SK-N-MC (cell line): ENCODE results near the gene ELMO1.

Experiments used
- DNase-seq: peaks from one replicate; pipeline ENCODE4 v3.0.0-alpha.2; 2011; ENCODE audit warnings: low read depth, low spot score
- H3K27ac ChIP-seq: fragments of 200-600 bp; sonication (generic); 2 replicates; pipeline ENCODE4 v1.5.1; 2016; ENCODE audit warnings: mixed run types
- H3K36me3 ChIP-seq: fragments of 200-600 bp; sonication (generic); 2 replicates; pipeline ENCODE4 v1.6.1; 2017; ENCODE audit warnings: antibody characterized with exemption, low read length, mixed read lengths; ENCODE audit not compliant: insufficient read depth
- H3K4me3 ChIP-seq: fragments of 200-600 bp; sonication (generic); 2 replicates; pipeline ENCODE4 v1.5.1; 2016
- H3K9ac ChIP-seq: fragments of 200-600 bp; sonication (generic); 2 replicates; pipeline ENCODE4 v1.8.0; 2017; ENCODE audit warnings: mixed run types, mixed read lengths; ENCODE audit not compliant: insufficient read length
- H3K9me3 ChIP-seq: fragments of 200-600 bp; sonication (generic); 2 replicates; pipeline ENCODE4 v1.6.1; 2017; ENCODE audit warnings: low read depth, mild to moderate bottlenecking, antibody characterized with exemption, low read length, moderate library complexity, mixed read lengths
- EZH2 ChIP-seq: fragments of 200-600 bp; sonication (generic); IDR thresholded peaks from one replicate; pipeline ENCODE4 v1.6.1; 2017; ENCODE audit warnings: antibody characterized with exemption
- FOXP2 ChIP-seq: optimal IDR thresholded peaks from 2 replicates; pipeline ENCODE3; 2011; ENCODE audit warnings: mild to moderate bottlenecking, moderate library complexity; ENCODE audit not compliant: insufficient read depth; ENCODE audit errors: extremely low read length, control extremely low read depth
- POLR2AphosphoS5 ChIP-seq: IDR thresholded peaks from 2 replicates; pipeline ENCODE4 v1.6.1; 2012; ENCODE audit warnings: mild to moderate bottlenecking, low read depth, low read length, borderline replicate concordance

The ELMO1 gene

GRCh38 chr7:37337522-37337921 is 111.1 kb downstream of the ELMO1 start:
- H3K9ac ChIP-seq = no peak overlapping the region
- no peak for TF ChIP-seq POLR2AphosphoS5
- TF ChIP-seq FOXP2 = no peak
- no peak for TF ChIP-seq EZH2
- no peak overlapping the region for H3K4me3 ChIP-seq
- DNase-seq = no peak
- no peaks in the 10 kb centered on the region for H3K9me3 ChIP-seq
- H3K36me3 ChIP-seq = no peaks in the 10 kb centered on the region
- H3K27ac ChIP-seq = no peak overlapping the region

- no peak for DNase-seq
- Histone ChIP-seq H3K9me3 (no peaks in the 10 kb centered on the region), H3K4me3 (no peak overlapping the region), H3K36me3 (no peaks in the 10 kb centered on the region), H3K9ac (no peak overlapping the region), H3K27ac (no peak overlapping the region)
- TF ChIP-seq POLR2AphosphoS5 (no peak), EZH2 (no peak), FOXP2 (no peak)
These were observed 112.4 kb downstream of the ELMO1 start for GRCh38 chr7:37336259-37336658.

- Histone ChIP-seq H3K9me3 (no peaks in the 10 kb centered on the region), H3K9ac (no peak overlapping the region), H3K36me3 (no peaks in the 10 kb centered on the region), H3K27ac (no peak overlapping the region), H3K4me3 (no peak overlapping the region)
- no peak for DNase-seq
- TF ChIP-seq EZH2 = no peak
- TF ChIP-seq POLR2AphosphoS5 = no peak
- no peak for TF ChIP-seq FOXP2
These were observed 115.6 kb downstream of the ELMO1 start for GRCh38 chr7:37333075-37333474.

- Histone ChIP-seq H3K36me3 (no peaks in the 10 kb centered on the region), H3K4me3 (no peak overlapping the region), H3K9me3 (no peaks in the 10 kb centered on the region), H3K9ac (no peak overlapping the region), H3K27ac (no peak overlapping the region)
- TF ChIP-seq EZH2 = no peak
- no peak for TF ChIP-seq POLR2AphosphoS5
- TF ChIP-seq FOXP2 = no peak
- no peak for DNase-seq
These were observed 116.2 kb downstream of the ELMO1 start for GRCh38 chr7:37332243-37333016.

- Histone ChIP-seq H3K4me3 (no peak overlapping the region), H3K27ac (no peak overlapping the region), H3K9ac (no peak overlapping the region), H3K9me3 (no peaks in the 10 kb centered on the region), H3K36me3 (no peaks in the 10 kb centered on the region)
- DNase-seq = no peak
- TF ChIP-seq FOXP2 (no peak), POLR2AphosphoS5 (no peak), EZH2 (no peak)
These were observed 117.9 kb downstream of the ELMO1 start for GRCh38 chr7:37330775-37331174.

GRCh38 chr7:37329940-37330339 is 118.7 kb downstream of the ELMO1 start:
- DNase-seq = no peak
- Histone ChIP-seq H3K36me3 (no peaks in the 10 kb centered on the region), H3K9ac (no peak overlapping the region), H3K4me3 (no peak overlapping the region), H3K9me3 (no peaks in the 10 kb centered on the region), H3K27ac (no peak overlapping the region)
- no peak for TF ChIP-seq EZH2
- no peak for TF ChIP-seq FOXP2
- no peak for TF ChIP-seq POLR2AphosphoS5

GRCh38 chr7:37327288-37327687 is 121.4 kb downstream of the ELMO1 start:
- no peaks in the 10 kb centered on the region for H3K9me3 ChIP-seq
- H3K27ac ChIP-seq = no peak overlapping the region
- no peak overlapping the region for H3K9ac ChIP-seq
- TF ChIP-seq POLR2AphosphoS5 (no peak), FOXP2 (no peak), EZH2 (no peak)
- no peak overlapping the region for H3K4me3 ChIP-seq
- H3K36me3 ChIP-seq = no peaks in the 10 kb centered on the region
- no peak for DNase-seq

GRCh38 chr7:37323966-37324365 is 124.7 kb downstream of the ELMO1 start:
- H3K4me3 ChIP-seq = no peak overlapping the region
- H3K27ac ChIP-seq = no peak overlapping the region
- H3K36me3 ChIP-seq = no peaks in the 10 kb centered on the region
- no peak for DNase-seq
- H3K9ac ChIP-seq = no peak overlapping the region
- TF ChIP-seq POLR2AphosphoS5 (no peak), FOXP2 (no peak)
- H3K9me3 ChIP-seq = no peaks in the 10 kb centered on the region

GRCh38 chr7:37322831-37323230 is 125.8 kb downstream of the ELMO1 start:
- no peak overlapping the region for H3K4me3 ChIP-seq

More at GRCh38 chr7:37322831-37323230, 125.8 kb downstream of the ELMO1 start:
- no peaks in the 10 kb centered on the region for H3K9me3 ChIP-seq
- H3K27ac ChIP-seq = no peak overlapping the region
- H3K9ac ChIP-seq = no peak overlapping the region
- TF ChIP-seq POLR2AphosphoS5 (no peak), FOXP2 (no peak), EZH2 (no peak)
- no peak for DNase-seq
- H3K36me3 ChIP-seq = no peaks in the 10 kb centered on the region
